ENCODE results near the gene SLC41A2. TPM values are rescaled to one million over a fixed set of nuclear protein-coding genes. Genes with fewer than 3 reads are reported as not detected.

The SLC41A2 gene
- total and polyA plus RNA-seq, 2 of the 13 experiments (the other 11 are each of a cell fraction or from before 2014, with no cell fraction given) = 2.3 to 12.8 TPM

- in situ Hi-C loops (cut with HindIII; ENCODE audit: extremely low pct_ligation_motif_present, low pct_unique_long_range_greater_than_20kb) = no loop called here
Observed at GRCh38 chr12:104921340-104921739, 36.8 kb downstream of the SLC41A2 start.

GRCh38 chr12:104911942-104912341, 46.1 kb downstream of the SLC41A2 start:
- BruUV-seq (replicated peaks) = no TSS peak
- Histone ChIP-seq H3K4me2 (ENCODE audit: low read depth, low read length) (no peak overlapping the region), H3K9me3 (ENCODE audit: low read length) (no peaks in the 10 kb centered on the region), H3K27me3 (ENCODE audit: control insufficient read depth in 1 of 2, insufficient read depth in 2 of 2, low read length in 2 of 2) (no peaks in the 10 kb centered on the region), H3K36me3 (replicated peaks in 1 of 2; ENCODE audit: control insufficient read depth in 1 of 2, insufficient read depth in 2 of 2, low read length in 2 of 2) (no peaks in the 10 kb centered on the region), H3K27ac (ENCODE audit: extremely low read length, insufficient read depth, low read length) (no peak overlapping the region), H3K9ac (ENCODE audit: insufficient read depth, low read depth, low read length) (no peak overlapping the region), H3K4me1 (ENCODE audit: insufficient read depth, low read length) (no peaks in the 10 kb centered on the region), H3K4me3 (replicated peaks in 1 of 3; ENCODE audit: insufficient read depth in 1 of 3, low read depth in 2 of 3, low read length in 3 of 3) (no peak overlapping the region), H3K79me2 (ENCODE audit: insufficient read depth, low read length) (no peaks in the 10 kb centered on the region), H4K20me1 (ENCODE audit: insufficient read depth, low read length) (no peaks in the 10 kb centered on the region), H2AFZ (ENCODE audit: low read length) (no peak overlapping the region)
- POLR2A ChIA-PET = no interaction called here
- 78% methylated on average over 4 of the region's 4 CpGs for WGBS (ENCODE audit: low lambda C conversion rate)
- FAIRE-seq = no peak
- TF ChIP-seq TRIM22 (IDR thresholded peaks at IDR 0.05) = no peak
- no peak for TF ChIP-seq SKI (IDR thresholded peaks at IDR 0.05; ENCODE audit: partially characterized antibody)
- TF ChIP-seq TFDP2 (CRISPR knock-in tag; IDR thresholded peaks at IDR 0.05) = no peak
- TF ChIP-seq MYPOP (CRISPR knock-in tag; IDR thresholded peaks at IDR 0.05) = no peak
- peak in 1 of 2 experiments; percentile 63; a peak in 2 of 4 replicates for TF ChIP-seq MAFK (conservative IDR thresholded peaks at IDR 0.05 in 1 of 2, IDR thresholded peaks at IDR 0.05 in 1 of 2; ENCODE audit: low read length in 2 of 2)
- no peak for TF ChIP-seq ZNF704 (CRISPR knock-in tag; IDR thresholded peaks at IDR 0.05; ENCODE audit: borderline replicate concordance)
- DNase-seq (ENCODE audit: low spot score) = no peak
- CTCF ChIA-PET (ENCODE audit: low intra/inter-chr PET ratio, low total read pairs) = no interaction called here
- intact Hi-C loops (cut with micrococcal nuclease; ENCODE audit: unreplicated experiment) (no loop called here), in situ Hi-C loops (cut with HindIII; ENCODE audit: extremely low pct_ligation_motif_present, low pct_unique_long_range_greater_than_20kb) (no loop called here)
- ATAC-seq = no peak

More at GRCh38 chr12:104921340-104921739, 36.8 kb downstream of the SLC41A2 start:
- H2AFZ ChIP-seq (ENCODE audit: low read length) = no peak overlapping the region
- FAIRE-seq (no peak), ATAC-seq (no peak), DNase-seq (ENCODE audit: low spot score) (no peak)
- H3K9ac ChIP-seq (ENCODE audit: insufficient read depth, low read depth, low read length) = no peak overlapping the region
- POLR2A ChIA-PET = no interaction called here
- intact Hi-C loops (cut with micrococcal nuclease; ENCODE audit: unreplicated experiment) = no loop called here
- H3K79me2 ChIP-seq (ENCODE audit: insufficient read depth, low read length) = no peaks in the 10 kb centered on the region
- no peaks in the 10 kb centered on the region for H3K4me1 ChIP-seq (ENCODE audit: insufficient read depth, low read length)
- no peak overlapping the region for H3K27ac ChIP-seq (ENCODE audit: extremely low read length, insufficient read depth, low read length)
- BruUV-seq (replicated peaks) = no TSS peak
- H3K4me3 ChIP-seq (replicated peaks in 1 of 3; ENCODE audit: insufficient read depth in 1 of 3, low read depth in 2 of 3, low read length in 3 of 3) = no peak overlapping the region
- H3K4me2 ChIP-seq (ENCODE audit: low read depth, low read length) = no peak overlapping the region
- no peaks in the 10 kb centered on the region; the same call in 1 of the 2 replicates for H4K20me1 ChIP-seq (ENCODE audit: insufficient read depth, low read length)
- peaks cover 10% of the 10 kb centered on the region for H3K9me3 ChIP-seq (ENCODE audit: low read length)
- H3K36me3 ChIP-seq (replicated peaks in 1 of 2; ENCODE audit: control insufficient read depth in 1 of 2, insufficient read depth in 2 of 2, low read length in 2 of 2) = no peaks in the 10 kb centered on the region
- H3K27me3 ChIP-seq (ENCODE audit: control insufficient read depth in 1 of 2, insufficient read depth in 2 of 2, low read length in 2 of 2) = no peaks in the 10 kb centered on the region
- CTCF ChIA-PET (ENCODE audit: low intra/inter-chr PET ratio, low total read pairs) = no interaction called here
- TF ChIP-seq ZNF136 (CRISPR knock-in tag; IDR thresholded peaks at IDR 0.05; ENCODE audit: low read depth) (peak; percentile 35; the same call in 1 of the 2 replicates), RAD21 (CRISPR knock-in tag; IDR thresholded peaks at IDR 0.05) (no peak)

Measured in HepG2 (cell line).